HL-60/S4 treated with retinoic acid at 250 ng/mL for 4 days and 3 days (cell line): ENCODE measurements around the gene GPX3.

Experiments
- in situ Hi-C: fragments of 300-500 bp; cut with MboI; formaldehyde crosslinking; loops from 2 replicates; pipeline ENCODE4 v1.7.0; 2022; ENCODE audit warnings: low sequenced_read_pairs

The GPX3 gene

GRCh38 chr5:151053796-151054462 is 33.5 kb downstream of the GPX3 start:
- in situ Hi-C loops, result loop anchor here (5.0 to 10.0 kb wide), 2 partner anchors 63 to 111 kb away; no protein-coding TSS in a partner anchor

DNA sequence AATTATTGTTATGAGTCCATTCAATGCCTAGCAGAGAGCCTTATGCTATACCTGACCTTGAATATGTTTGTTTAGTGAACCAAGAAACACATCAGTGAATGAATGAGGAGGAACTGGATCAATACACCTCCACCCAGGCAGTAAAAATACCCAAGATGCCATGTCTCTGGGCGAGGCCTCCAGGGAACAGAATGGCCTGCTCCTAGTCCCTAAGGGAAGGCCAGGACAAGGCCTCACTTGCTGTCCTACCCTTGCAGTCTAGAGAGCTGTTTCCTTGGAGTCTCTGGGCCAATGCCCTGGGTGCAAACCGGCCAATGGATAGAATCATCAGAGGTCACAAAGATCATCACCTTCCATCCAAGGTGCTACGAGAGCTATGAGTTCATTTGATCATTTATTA is 34.3 kb downstream of the GPX3 start:
- in situ Hi-C loops, result loop anchor here (5.0 to 10.0 kb wide), 2 partner anchors 63 to 110 kb away; no protein-coding TSS in a partner anchor

GRCh38 chr5:151055336-151055735 is 34.9 kb downstream of the GPX3 start:
- in situ Hi-C loops, result loop anchor here (10.0 kb wide), 1 partner anchor 109 kb away; no protein-coding TSS in a partner anchor

GRCh38 chr5:151056379-151057325 is 36.3 kb downstream of the GPX3 start:
- in situ Hi-C loops, result loop anchor here (10.0 kb wide), 1 partner anchor 108 kb away; no protein-coding TSS in a partner anchor

GRCh38 chr5:151058301-151058700 is 37.9 kb downstream of the GPX3 start:
- in situ Hi-C loops, result loop anchor here (10.0 kb wide), 1 partner anchor 106 kb away; no protein-coding TSS in a partner anchor

DNA sequence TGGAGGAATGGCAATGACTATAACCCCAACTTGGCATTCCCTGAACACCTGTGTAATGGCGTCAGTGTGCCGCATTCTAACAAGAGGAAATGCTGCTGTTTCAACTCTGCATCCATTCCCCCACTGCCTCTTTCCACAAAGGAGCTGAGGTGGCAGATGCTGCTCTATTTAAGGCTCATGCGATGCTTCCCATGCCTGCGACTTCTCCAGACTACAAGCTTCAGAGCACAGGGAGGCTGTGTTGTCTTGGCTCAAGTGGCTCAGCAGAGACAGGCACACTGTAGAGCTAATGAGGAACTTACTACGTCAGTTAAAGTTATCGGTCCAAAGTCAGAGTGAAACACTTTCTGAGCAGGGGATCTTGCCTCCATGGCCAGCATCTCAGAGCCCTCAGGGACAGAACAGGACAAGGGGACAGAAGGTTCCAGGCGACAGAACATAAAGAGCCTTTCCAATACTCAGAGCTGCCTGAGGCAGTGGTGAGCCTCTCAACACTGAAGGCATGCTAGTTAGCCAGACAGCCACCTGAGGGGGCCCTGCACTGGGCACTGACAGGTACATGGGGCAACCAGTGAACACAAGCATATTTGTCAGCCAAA is 38.6 kb downstream of the GPX3 start:
- in situ Hi-C loops, result loop anchor here (10.0 kb wide), 1 partner anchor 106 kb away; no protein-coding TSS in a partner anchor

- in situ Hi-C loops, result no loop called here
Measured at GRCh38 chr5:151060742-151061141, 40.4 kb downstream of the GPX3 start.

GRCh38 chr5:151062405-151063141 is 42.2 kb downstream of the GPX3 start:
- in situ Hi-C loops, result no loop called here

DNA sequence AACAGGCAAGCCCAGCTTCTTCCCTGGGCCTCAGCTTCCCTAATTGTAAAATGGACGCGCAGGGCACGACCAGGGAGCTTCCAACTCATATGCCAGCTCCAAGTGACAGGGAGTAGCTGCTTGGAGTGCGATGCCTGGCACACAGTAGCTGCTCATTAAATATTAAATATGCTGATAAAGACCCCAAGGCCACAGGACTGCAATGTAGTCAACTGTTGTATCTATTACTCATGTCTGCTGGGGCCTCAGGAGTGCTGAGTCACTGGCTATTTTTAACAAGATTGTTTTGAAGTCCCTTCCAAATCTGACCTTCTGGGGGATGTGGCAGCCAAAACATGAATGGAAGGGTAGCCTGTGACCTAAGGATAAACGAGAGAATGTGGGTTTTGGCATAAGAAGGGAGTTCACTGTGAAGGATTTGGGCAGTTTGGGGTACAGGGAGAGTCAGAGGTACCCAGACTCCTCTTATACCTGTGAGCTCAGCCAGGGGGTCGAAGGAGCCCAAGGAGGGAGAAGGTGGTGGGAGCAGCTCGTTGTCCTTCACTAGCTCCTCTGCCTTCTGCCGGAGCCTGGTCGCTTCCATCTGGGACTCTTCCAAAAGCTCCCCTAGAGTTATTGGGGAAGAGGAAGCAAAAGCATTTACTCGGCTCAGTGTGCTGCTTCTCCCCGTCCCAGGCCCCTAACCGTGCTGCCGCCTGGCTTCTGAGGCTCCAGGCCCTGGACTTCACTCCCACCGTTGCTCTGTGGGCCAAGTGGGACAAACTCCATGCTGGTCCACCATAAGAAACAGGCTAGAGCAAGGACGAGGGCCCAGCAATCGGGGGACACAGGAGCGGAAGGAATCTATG is 43.0 kb downstream of the GPX3 start:
- in situ Hi-C loops, result no loop called here

DNA sequence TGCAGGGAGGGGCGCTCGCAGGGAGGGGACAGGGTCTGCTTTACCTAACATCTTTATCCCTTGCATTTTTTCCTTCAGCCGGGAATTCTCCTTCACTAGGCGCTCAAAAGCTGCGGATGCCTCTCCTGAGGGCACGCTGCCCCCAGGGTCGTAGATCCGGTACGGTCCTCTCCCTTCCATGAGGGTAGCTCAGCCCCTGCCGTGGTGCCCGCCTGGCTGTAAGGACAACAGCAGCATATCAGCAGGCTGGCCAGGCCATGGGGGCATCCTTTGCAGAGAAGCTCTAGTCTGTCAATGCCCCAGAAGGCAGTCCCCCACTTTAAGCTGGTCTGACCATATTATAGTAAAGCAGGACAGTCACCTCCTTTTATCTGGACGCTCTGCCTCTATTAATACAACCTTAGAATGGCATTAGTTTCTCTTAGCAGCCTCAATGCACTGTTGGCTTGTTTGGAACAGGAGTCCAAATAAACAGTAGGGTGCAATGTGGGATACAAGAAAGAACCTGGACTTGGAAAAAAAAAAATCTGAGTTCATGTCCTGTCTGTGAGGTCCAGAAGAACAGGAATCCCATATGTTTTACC is 44.6 kb downstream of the GPX3 start:
- in situ Hi-C loops, result no loop called here

- in situ Hi-C loops, result no loop called here
Measured at GRCh38 chr5:151065609-151066008, 45.2 kb downstream of the GPX3 start.

DNA sequence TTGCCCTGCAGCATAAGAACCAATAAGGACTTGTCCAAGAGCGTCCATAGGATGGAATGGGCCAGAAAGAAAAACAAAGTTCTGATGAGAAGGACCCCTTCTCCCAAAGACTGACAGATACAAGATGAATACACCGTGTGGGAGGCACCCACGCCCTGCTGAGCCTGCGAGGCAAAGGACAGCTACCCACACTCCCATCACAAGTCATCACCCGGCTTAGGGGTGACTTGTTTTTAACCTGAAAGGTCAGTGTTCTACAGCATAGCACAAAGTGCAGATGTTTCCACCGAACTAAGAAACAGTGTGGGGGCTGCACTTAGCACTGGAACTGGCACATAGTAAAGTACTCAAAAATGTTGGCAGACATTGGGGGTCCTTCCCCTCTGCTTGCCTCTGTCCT is 46.5 kb downstream of the GPX3 start:
- in situ Hi-C loops, result no loop called here

DNA sequence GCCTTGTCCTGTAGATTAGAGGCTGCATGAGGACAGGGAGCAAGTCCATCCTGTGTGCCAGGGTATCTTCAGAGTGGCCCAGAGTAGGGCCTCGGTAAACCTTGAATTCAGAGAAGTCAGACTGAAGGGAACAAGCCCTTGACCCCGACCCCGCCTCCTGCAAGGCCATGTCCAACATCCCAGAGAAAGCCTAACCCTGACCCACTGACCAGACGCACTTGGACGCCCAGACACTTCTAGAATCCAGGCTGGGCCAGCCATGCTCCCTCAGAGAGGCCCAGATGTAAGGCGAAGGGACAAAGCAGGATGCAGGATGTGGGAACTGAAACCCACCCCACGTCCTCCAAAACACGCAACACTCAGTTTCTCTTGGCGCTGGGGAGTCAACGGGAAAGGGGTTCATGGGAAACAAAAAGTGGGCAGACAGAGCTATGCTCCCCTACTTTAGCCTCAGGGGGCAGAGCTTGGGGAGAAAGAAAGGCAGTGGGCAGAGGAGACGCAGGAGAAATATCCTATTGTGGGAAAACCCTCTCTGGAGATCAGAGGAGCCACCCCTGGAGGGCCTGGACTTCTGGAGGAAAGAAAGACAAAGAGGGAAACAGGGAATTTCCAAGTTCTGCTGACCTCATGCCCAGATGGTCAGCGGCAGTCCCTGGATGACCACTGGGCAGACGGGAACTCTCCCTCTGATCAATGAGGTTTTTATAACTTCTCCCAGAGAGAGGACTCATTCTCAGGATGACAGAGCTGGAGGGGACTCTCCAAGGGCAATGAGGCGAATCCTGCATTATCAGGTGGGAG is 47.4 kb downstream of the GPX3 start:
- in situ Hi-C loops, result no loop called here

DNA sequence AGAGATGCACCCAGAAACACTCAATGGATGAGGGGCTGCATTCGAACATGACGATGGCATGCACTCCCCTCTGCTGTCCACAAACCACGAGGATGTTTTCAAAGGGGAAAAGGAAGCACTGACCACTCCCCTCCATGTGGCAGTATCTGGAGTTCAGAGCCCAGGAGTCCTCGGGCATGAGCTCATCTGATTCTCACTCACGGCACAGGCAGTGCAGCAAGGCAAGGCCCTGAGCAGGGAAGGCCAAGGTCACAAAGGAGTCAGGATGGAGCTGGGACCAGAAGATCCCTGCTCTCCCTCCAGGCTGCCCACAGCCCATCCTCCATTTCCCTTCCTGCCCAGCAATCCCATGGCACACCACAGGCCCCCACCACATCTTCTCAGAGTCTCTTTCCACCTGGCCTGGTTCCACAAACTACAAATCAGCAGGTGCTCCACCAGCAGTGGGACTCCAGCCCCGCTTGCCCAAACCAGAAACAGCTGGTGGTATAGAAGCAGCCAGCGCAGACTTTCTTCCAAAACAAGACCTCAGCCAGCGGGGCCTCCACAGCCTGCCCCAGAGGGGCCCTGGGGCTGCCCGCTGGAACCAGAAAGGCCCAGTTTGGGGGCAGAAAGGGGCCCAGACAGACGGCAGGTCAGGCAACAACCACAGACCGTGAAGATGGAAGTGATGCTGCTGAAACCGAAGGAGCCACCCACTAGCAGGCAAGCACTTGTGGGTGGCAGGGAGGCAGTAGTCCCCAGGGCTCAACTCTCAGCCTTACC is 48.2 kb downstream of the GPX3 start:
- in situ Hi-C loops, result no loop called here

GRCh38 chr5:151070449-151070848 is 50.1 kb downstream of the GPX3 start:
- in situ Hi-C loops, result no loop called here

GRCh38 chr5:151071021-151071420 is 50.6 kb downstream of the GPX3 start:
- in situ Hi-C loops, result no loop called here

DNA sequence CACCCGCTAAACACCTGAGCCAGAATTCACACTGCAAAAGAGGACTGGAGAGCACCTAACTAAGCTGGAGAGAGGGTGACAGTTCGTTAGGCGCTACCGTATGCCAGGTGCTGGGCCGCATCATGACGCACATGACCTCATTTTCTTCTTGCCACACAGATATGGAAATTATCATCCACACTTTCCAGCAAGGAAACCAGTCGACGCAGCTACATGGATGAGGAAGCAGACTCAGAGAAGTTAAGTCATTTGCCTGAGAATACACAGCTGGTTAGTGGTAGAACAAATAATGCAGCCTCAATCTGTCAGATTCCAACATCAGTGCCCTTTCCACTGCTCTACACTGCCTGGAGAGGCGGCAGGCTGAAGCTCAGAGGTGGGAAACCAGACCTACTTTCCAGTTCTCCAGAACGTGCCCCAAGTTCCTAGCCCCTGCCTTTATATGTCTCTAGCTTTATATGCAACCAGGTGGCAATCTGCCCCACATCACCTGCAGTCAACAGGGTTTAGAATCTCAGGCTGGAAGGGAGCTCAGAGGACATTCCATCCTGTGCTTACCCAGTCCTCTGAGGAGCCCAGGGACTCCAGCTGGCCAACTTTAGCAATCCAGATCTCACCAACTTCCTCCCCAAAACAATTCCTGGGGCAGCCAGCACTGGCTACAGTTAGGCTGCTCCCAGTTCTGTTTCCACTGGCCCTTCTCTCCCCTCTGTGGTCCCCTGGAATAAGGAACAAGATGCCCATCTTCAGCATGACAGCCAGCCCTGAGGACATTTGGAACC is 51.6 kb downstream of the GPX3 start:
- in situ Hi-C loops, result no loop called here
